SK-N-SH treated with all-trans-retinoic acid at 6 μM for 48 hours (cell line): ENCODE measurements around the gene SEPTIN7.

ENCODE experiments used
- ATAC-seq: fragments of 200-7000 bp; cut with Tn5 transposase; 3 replicates; pipeline ENCODE4 v1.9.1; 2020; ENCODE audit warnings: mild to moderate bottlenecking, moderate library complexity
- ARNTL ChIP-seq: fragments of 450-650 bp; formaldehyde crosslinking; IDR thresholded peaks from 2 replicates; pipeline ENCODE4 v1.5.0; 2020; ENCODE audit warnings: low read depth, mild to moderate bottlenecking, moderate library complexity, borderline replicate concordance
- BACH2 ChIP-seq: fragments of 250-450 bp; sonication (Bioruptor Pico); IDR thresholded peaks from 2 replicates; pipeline ENCODE4 v1.9.0; 2021; ENCODE audit warnings: mild to moderate bottlenecking, borderline replicate concordance
- CSDC2 ChIP-seq: fragments of 250-450 bp; sonication (Bioruptor Pico); IDR thresholded peaks from 2 replicates; pipeline ENCODE4 v1.5.0; 2020; ENCODE audit warnings: mild to moderate bottlenecking, moderate library complexity
- CSRNP3 ChIP-seq: fragments of 250-450 bp; sonication (Bioruptor Pico); IDR thresholded peaks from 2 replicates; pipeline ENCODE4 v1.5.1; 2021; ENCODE audit warnings: mild to moderate bottlenecking, moderate library complexity
- GLIS3 ChIP-seq: fragments of 250-450 bp; sonication (Bioruptor Pico); IDR thresholded peaks from 2 replicates; pipeline ENCODE4 v1.5.0; 2020; ENCODE audit warnings: mild to moderate bottlenecking, moderate library complexity
- ISL1 ChIP-seq: fragments of 250-450 bp; sonication (Bioruptor Pico); IDR thresholded peaks from 2 replicates; pipeline ENCODE4 v2.1.2; 2022; ENCODE audit warnings: mild to moderate bottlenecking, moderate library complexity
- OSR1 ChIP-seq: fragments of 250-450 bp; sonication (Bioruptor Pico); IDR thresholded peaks from 2 replicates; pipeline ENCODE4 v1.8.0; 2022; ENCODE audit warnings: moderate library complexity, mild to moderate bottlenecking, inconsistent platforms
- POU6F1 ChIP-seq: fragments of 250-450 bp; sonication (Bioruptor Pico); IDR thresholded peaks from 2 replicates; pipeline ENCODE4 v1.8.0; 2021; ENCODE audit warnings: low read depth, mild to moderate bottlenecking, moderate library complexity, borderline replicate concordance
- PPARA ChIP-seq: fragments of 250-450 bp; sonication (Bioruptor Pico); IDR thresholded peaks from 2 replicates; pipeline ENCODE4 v1.5.0; 2020; ENCODE audit warnings: mild to moderate bottlenecking, borderline replicate concordance
- RARB ChIP-seq: fragments of 250-450 bp; sonication (Bioruptor Pico); IDR thresholded peaks from 2 replicates; pipeline ENCODE4 v1.8.0; 2021; ENCODE audit warnings: mild to moderate bottlenecking, moderate library complexity
- SNAI2 ChIP-seq: fragments of 250-450 bp; sonication (Bioruptor Pico); IDR thresholded peaks from 2 replicates; pipeline ENCODE4 v1.5.0; 2020; ENCODE audit warnings: mild to moderate bottlenecking, moderate library complexity
- TCF4 ChIP-seq: fragments of 250-450 bp; sonication (Bioruptor Pico); IDR thresholded peaks from 2 replicates; pipeline ENCODE4 v1.8.0; 2021; ENCODE audit warnings: mild to moderate bottlenecking, moderate library complexity, borderline replicate concordance
- TOX ChIP-seq: fragments of 250-450 bp; sonication (Bioruptor Pico); IDR thresholded peaks from 2 replicates; pipeline ENCODE4 v1.8.0; 2021; ENCODE audit warnings: mild to moderate bottlenecking, moderate library complexity, borderline replicate concordance
- ZC3H10 ChIP-seq: fragments of 250-450 bp; sonication (Bioruptor Pico); IDR thresholded peaks from 2 replicates; pipeline ENCODE4 v1.5.1; 2021; ENCODE audit warnings: mild to moderate bottlenecking, moderate library complexity
- ZFP3 ChIP-seq: fragments of 250-450 bp; sonication (Bioruptor Pico); IDR thresholded peaks from 2 replicates; pipeline ENCODE4 v1.5.0; 2020; ENCODE audit warnings: mild to moderate bottlenecking, moderate library complexity
- ZFP30 ChIP-seq: fragments of 450-650 bp; formaldehyde crosslinking; IDR thresholded peaks from 2 replicates; pipeline ENCODE4 v1.5.0; 2022; ENCODE audit warnings: mild to moderate bottlenecking, moderate library complexity
- ZNF565 ChIP-seq: fragments of 450-650 bp; formaldehyde crosslinking; conservative IDR thresholded peaks from 2 replicates; pipeline ENCODE4 v1.5.0; 2020; ENCODE audit warnings: low read depth, mild to moderate bottlenecking, moderate library complexity
- ZNF70 ChIP-seq: fragments of 450-650 bp; formaldehyde crosslinking; IDR thresholded peaks from 2 replicates; pipeline ENCODE4 v1.5.0; 2020; ENCODE audit warnings: mild to moderate bottlenecking, moderate library complexity
- TF ChIP-seq, protein P1 (sequence below): fragments of 250-450 bp; sonication (Bioruptor Pico); IDR thresholded peaks from 2 replicates; pipeline ENCODE4 v1.5.0; 2020; ENCODE audit warnings: mild to moderate bottlenecking, moderate library complexity
- TF ChIP-seq, protein P2 (sequence below): fragments of 250-450 bp; sonication (Bioruptor Pico); IDR thresholded peaks from 2 replicates; pipeline ENCODE4 v1.8.0; 2020; ENCODE audit warnings: mild to moderate bottlenecking, moderate library complexity, borderline replicate concordance
- TF ChIP-seq, protein P3 (sequence below): fragments of 250-450 bp; sonication (Bioruptor Pico); IDR thresholded peaks from 2 replicates; pipeline ENCODE4 v1.5.1; 2020; ENCODE audit warnings: low read depth, mild to moderate bottlenecking, moderate library complexity

SEPTIN7 gene

DNA sequence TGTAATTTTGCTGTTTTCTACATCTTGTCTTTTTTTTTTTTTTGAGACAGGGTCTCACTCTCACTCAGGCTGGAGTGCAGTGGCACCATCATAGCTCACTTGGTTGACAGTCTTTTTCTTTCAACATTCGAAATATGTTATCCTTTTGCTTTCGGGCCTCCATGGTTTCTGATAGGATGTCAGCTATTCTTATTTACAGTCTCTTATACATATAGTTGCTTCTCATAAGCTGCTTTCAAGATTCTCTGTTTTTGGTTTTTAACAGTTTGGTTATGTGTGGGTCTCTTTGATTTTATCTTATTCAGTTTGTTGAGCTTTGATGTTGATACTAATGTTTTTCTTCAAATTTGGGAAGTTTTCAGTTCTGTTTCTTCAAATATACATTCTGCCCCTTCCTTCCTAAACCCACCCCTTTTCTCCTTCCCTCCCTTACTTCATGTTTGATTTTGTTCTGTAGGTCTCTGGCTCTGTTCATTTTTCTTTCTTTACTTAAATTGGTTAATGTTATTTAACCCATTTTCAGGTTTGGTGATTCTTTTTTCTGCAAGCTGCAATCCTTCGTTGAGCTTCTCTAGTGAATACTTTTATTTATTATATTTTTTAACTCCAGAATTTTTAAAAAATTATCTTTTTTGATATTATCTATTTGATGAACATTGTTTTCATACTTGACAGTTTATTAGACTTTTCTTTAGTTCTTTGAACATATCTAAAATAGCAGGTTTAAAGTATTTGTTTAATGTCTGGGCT, 19.3 kb downstream of the SEPTIN7 start:
- TF ChIP-seq ZC3H10 = no peak
- no peak for TF ChIP-seq BACH2
- no peak for TF ChIP-seq POU6F1 (CRISPR knock-in tag)
- TF ChIP-seq, protein P1, sequence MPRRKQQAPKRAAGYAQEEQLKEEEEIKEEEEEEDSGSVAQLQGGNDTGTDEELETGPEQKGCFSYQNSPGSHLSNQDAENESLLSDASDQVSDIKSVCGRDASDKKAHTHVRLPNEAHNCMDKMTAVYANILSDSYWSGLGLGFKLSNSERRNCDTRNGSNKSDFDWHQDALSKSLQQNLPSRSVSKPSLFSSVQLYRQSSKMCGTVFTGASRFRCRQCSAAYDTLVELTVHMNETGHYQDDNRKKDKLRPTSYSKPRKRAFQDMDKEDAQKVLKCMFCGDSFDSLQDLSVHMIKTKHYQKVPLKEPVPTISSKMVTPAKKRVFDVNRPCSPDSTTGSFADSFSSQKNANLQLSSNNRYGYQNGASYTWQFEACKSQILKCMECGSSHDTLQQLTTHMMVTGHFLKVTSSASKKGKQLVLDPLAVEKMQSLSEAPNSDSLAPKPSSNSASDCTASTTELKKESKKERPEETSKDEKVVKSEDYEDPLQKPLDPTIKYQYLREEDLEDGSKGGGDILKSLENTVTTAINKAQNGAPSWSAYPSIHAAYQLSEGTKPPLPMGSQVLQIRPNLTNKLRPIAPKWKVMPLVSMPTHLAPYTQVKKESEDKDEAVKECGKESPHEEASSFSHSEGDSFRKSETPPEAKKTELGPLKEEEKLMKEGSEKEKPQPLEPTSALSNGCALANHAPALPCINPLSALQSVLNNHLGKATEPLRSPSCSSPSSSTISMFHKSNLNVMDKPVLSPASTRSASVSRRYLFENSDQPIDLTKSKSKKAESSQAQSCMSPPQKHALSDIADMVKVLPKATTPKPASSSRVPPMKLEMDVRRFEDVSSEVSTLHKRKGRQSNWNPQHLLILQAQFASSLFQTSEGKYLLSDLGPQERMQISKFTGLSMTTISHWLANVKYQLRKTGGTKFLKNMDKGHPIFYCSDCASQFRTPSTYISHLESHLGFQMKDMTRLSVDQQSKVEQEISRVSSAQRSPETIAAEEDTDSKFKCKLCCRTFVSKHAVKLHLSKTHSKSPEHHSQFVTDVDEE (CRISPR knock-in tag) = no peak
- TF ChIP-seq SNAI2 (CRISPR knock-in tag) = no peak
- TF ChIP-seq ZFP3 (CRISPR knock-in tag) = no peak
- TF ChIP-seq, protein P2, sequence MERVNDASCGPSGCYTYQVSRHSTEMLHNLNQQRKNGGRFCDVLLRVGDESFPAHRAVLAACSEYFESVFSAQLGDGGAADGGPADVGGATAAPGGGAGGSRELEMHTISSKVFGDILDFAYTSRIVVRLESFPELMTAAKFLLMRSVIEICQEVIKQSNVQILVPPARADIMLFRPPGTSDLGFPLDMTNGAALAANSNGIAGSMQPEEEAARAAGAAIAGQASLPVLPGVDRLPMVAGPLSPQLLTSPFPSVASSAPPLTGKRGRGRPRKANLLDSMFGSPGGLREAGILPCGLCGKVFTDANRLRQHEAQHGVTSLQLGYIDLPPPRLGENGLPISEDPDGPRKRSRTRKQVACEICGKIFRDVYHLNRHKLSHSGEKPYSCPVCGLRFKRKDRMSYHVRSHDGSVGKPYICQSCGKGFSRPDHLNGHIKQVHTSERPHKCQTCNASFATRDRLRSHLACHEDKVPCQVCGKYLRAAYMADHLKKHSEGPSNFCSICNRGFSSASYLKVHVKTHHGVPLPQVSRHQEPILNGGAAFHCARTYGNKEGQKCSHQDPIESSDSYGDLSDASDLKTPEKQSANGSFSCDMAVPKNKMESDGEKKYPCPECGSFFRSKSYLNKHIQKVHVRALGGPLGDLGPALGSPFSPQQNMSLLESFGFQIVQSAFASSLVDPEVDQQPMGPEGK (CRISPR knock-in tag) = no peak
- no peak for TF ChIP-seq ZNF565 (CRISPR knock-in tag)
- no peak for TF ChIP-seq ZFP30
- no peak for TF ChIP-seq ISL1 (CRISPR knock-in tag)
- TF ChIP-seq, protein P3, sequence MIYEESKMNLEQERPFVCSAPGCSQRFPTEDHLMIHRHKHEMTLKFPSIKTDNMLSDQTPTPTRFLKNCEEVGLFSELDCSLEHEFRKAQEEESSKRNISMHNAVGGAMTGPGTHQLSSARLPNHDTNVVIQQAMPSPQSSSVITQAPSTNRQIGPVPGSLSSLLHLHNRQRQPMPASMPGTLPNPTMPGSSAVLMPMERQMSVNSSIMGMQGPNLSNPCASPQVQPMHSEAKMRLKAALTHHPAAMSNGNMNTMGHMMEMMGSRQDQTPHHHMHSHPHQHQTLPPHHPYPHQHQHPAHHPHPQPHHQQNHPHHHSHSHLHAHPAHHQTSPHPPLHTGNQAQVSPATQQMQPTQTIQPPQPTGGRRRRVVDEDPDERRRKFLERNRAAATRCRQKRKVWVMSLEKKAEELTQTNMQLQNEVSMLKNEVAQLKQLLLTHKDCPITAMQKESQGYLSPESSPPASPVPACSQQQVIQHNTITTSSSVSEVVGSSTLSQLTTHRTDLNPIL (CRISPR knock-in tag) = no peak
- TF ChIP-seq RARB (CRISPR knock-in tag) = no peak
- no peak for ATAC-seq

DNA sequence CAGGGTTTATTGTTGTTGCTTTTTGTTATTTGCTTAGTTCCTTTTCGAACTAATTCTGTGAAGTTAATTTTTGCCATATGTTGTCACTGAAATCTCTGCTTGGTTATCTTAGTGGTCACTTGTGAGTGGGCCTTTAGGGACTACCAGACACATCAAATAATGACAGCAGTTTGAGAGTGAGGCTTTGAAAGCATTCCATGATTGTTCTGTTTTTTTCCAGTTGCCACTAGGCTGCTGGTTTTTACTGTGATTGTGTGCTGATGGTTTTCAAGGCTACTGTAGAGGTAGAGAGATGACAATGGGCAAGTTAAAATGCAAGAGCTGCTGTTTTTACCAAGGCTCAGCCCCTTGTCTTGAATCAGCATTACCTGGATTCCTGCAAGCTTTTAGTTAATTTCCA, 20.0 kb downstream of the SEPTIN7 start:
- ATAC-seq = peak; percentile 66
- peak; percentile 20; the same call in 1 of the 2 replicates for TF ChIP-seq TCF4 (CRISPR knock-in tag)
- TF ChIP-seq SNAI2 (CRISPR knock-in tag) = no peak
- TF ChIP-seq, protein P3 (CRISPR knock-in tag) = no peak
- TF ChIP-seq CSDC2 (CRISPR knock-in tag) = no peak

- ATAC-seq = no peak
- TF ChIP-seq ARNTL (CRISPR knock-in tag) = no peak
- no peak for TF ChIP-seq OSR1 (CRISPR knock-in tag)
- TF ChIP-seq ISL1 (CRISPR knock-in tag) = no peak
- TF ChIP-seq ZC3H10 = no peak
- TF ChIP-seq ZFP30 = no peak
- TF ChIP-seq PPARA (CRISPR knock-in tag) = no peak
- TF ChIP-seq, protein P2 (CRISPR knock-in tag) = no peak
- no peak for TF ChIP-seq RARB (CRISPR knock-in tag)
- no peak for TF ChIP-seq SNAI2 (CRISPR knock-in tag)
- TF ChIP-seq, protein P1 (CRISPR knock-in tag) = no peak
- TF ChIP-seq CSDC2 (CRISPR knock-in tag) = no peak
- no peak for TF ChIP-seq TOX
- TF ChIP-seq ZFP3 (CRISPR knock-in tag) = no peak
- TF ChIP-seq CSRNP3 (CRISPR knock-in tag) = no peak
- TF ChIP-seq BACH2 = no peak
- TF ChIP-seq ZNF70 (CRISPR knock-in tag) = no peak
- no peak for TF ChIP-seq GLIS3 (CRISPR knock-in tag)
Measured at GRCh38 chr7:35823440-35823839, 22.6 kb downstream of the SEPTIN7 start.
